ENCODE measurements around the gene LIN28B.
"Not testable (repeated sequence)": the region's sequence is repeated elsewhere in the genome, so short reads cannot be mapped to it uniquely, and the experiment has no call there.

The LIN28B gene

GRCh38 chr6:104957301-104958177, 632 bp downstream of the LIN28B start:
- DNase-seq, result peak; percentile 57

- DNase-seq, result peak; percentile 37
These were observed 1.5 kb downstream of the LIN28B start for GRCh38 chr6:104958178-104959025.

GRCh38 chr6:104959026-104959858, 2.3 kb downstream of the LIN28B start:
- peak; percentile 8 for DNase-seq

- no peak for DNase-seq
These were observed 12.2 kb downstream of the LIN28B start for GRCh38 chr6:104969108-104969507.

- no peak for DNase-seq
These were observed 13.1 kb downstream of the LIN28B start for GRCh38 chr6:104969785-104970581.

GRCh38 chr6:104973404-104973803, 16.5 kb downstream of the LIN28B start:
- DNase-seq, result no peak

GRCh38 chr6:104983296-104983695, 26.4 kb downstream of the LIN28B start:
- DNase-seq, result no peak

- no peak for DNase-seq
These were observed 26.9 kb downstream of the LIN28B start for GRCh38 chr6:104983776-104984175.

GRCh38 chr6:104984831-104985230, 27.9 kb downstream of the LIN28B start:
- no peak for DNase-seq

GRCh38 chr6:104985875-104986274, 29.0 kb downstream of the LIN28B start:
- DNase-seq, result not testable (repeated sequence)

- no peak for DNase-seq
These were observed 29.7 kb downstream of the LIN28B start for GRCh38 chr6:104986625-104987024.

GRCh38 chr6:104987218-104987617, 30.3 kb downstream of the LIN28B start:
- no peak for DNase-seq

GRCh38 chr6:104990085-104990484, 33.2 kb downstream of the LIN28B start:
- DNase-seq, result no peak

GRCh38 chr6:104991062-104991461, 34.2 kb downstream of the LIN28B start:
- DNase-seq, result not testable (repeated sequence)

- DNase-seq, result not testable (repeated sequence)
These were observed 36.7 kb downstream of the LIN28B start for GRCh38 chr6:104993576-104993975.

- peak; percentile 4 for DNase-seq
These were observed 39.2 kb downstream of the LIN28B start for GRCh38 chr6:104995989-104996617.

GRCh38 chr6:105001063-105001462, 44.2 kb downstream of the LIN28B start:
- no peak for DNase-seq

- no peak for DNase-seq
These were observed 45.0 kb downstream of the LIN28B start for GRCh38 chr6:105001906-105002305.

- DNase-seq, result no peak
These were observed 48.5 kb downstream of the LIN28B start for GRCh38 chr6:105005451-105005850.

GRCh38 chr6:105013459-105013858, 56.6 kb downstream of the LIN28B start:
- DNase-seq, result not testable (repeated sequence)

GRCh38 chr6:105014448-105014847, 57.5 kb downstream of the LIN28B start:
- peak; percentile 1 for DNase-seq
